GM19023 (cell line): ENCODE data around the gene ELF2.
"Not testable (repeated sequence)": the region's sequence is repeated elsewhere in the genome, so short reads cannot be mapped to it uniquely, and the experiment has no call there.

Experiments used
- ATAC-seq: cut with Tn5 transposase; IDR thresholded peaks from one replicate; pipeline ENCODE4 v1.9.1; 2021; ENCODE audit warnings: mild to moderate bottlenecking, moderate library complexity; ENCODE audit not compliant: unreplicated experiment

Gene ELF2

GRCh38 chr4:139188648-139189416 is 11.8 kb upstream of the ELF2 start:
- no peak for ATAC-seq

GRCh38 chr4:139184129-139184528 is 7.1 kb upstream of the ELF2 start:
- no peak for ATAC-seq

- ATAC-seq, result peak; percentile 69
These were observed 1.0 kb upstream of the ELF2 start for GRCh38 chr4:139177869-139178619.

GRCh38 chr4:139176302-139177048 is 543 bp downstream of the ELF2 start:
- peak; percentile 18 for ATAC-seq

GRCh38 chr4:139175646-139176301 is 1.2 kb downstream of the ELF2 start:
- ATAC-seq, result no peak

DNA sequence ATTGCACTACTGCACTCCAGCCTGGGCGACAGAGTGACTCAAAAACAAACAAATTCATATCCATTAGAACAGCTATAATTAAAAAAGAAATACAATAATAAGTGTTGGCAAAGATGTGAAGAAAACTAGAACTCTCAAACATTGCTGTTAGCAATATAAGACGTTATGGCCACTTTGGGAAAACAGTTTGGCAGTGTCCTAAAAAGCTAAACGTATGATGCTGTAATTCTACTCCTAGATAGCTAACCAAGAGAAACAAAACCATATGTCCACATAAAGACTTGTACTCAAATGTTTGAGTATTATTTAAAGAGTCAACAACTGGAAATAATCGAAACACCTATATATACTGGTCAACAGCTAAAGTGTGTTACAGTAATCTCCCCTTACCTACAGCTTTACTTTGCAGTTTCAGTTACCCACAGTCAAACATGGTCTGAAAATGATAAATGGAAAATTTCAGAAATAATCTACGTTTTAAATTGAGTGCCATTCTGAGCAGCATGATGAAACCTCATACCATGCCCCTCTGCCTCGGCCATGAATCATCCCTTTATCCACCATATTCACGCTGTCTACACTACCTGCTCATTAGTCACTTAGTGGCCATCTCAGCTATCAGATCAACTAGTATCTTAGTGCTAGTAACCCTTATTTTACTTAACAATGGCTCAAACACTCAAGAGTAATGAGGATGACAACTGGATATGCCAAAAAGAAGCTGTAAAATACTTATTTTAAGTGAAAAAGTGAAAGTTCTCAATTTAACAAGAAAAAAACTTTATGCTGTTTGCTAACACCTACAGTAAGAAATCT is 4.9 kb downstream of the ELF2 start:
- ATAC-seq, result no peak

GRCh38 chr4:139170932-139171331 is 6.1 kb downstream of the ELF2 start:
- no peak for ATAC-seq

DNA sequence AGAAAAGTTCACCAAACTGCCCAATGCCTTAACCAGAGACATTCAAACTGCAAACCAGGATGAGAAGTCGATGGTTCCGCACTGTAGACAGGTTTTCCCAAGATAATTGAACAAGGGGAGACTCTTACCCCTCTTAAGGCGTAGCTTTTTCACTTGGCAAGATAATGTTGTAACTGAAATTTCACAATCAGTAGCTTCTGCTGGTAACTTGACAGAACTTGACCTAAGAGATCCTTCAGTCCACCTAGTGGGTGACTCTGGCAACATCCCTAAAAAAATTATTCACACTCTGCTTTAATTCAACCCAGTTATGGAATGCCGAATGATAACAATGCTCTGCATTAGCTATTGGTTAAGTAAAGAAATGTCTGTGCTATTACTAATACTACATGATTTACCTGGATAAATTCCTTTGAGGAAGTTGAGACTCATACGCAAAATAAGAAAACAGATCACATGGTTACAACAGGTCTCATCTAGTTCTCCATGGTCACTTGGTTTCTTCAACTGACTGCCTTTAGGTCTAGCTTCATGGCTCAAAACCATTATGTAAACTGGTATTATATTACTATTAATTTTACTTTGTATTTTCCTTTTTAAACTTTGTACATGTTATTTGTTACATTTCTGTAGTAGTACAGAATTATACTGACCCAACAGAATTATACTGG is 9.1 kb downstream of the ELF2 start:
- ATAC-seq, result no peak

GRCh38 chr4:139164731-139165130 is 12.3 kb downstream of the ELF2 start:
- no peak for ATAC-seq

GRCh38 chr4:139163806-139164206 is 13.2 kb downstream of the ELF2 start:
- no peak for ATAC-seq

GRCh38 chr4:139157977-139158376 is 19.0 kb downstream of the ELF2 start:
- not testable (repeated sequence) for ATAC-seq

GRCh38 chr4:139154952-139155557 is 22.0 kb downstream of the ELF2 start:
- ATAC-seq, result no peak

DNA sequence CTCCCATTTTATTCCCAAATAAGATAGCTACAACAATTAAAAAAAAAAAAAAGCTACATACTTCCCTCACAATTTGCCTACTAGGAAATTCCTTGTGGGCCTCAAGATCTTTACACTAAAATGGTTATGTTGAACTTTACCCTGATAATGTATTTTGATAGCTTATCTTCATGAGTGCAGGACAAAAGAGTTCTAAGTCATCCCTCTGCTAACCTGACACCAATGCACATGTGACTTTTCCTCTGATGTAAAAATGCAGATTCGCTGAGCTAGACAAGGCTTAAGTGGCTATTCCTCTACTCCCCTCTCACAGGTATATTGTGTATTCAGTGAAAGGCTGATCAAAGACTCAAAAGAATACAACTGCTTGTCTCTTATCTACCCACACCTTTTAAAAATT is 22.5 kb downstream of the ELF2 start:
- no peak for ATAC-seq

- ATAC-seq, result no peak
These were observed 22.9 kb downstream of the ELF2 start for GRCh38 chr4:139154134-139154421.

- no peak for ATAC-seq
These were observed 23.4 kb downstream of the ELF2 start for GRCh38 chr4:139153411-139154133.

DNA sequence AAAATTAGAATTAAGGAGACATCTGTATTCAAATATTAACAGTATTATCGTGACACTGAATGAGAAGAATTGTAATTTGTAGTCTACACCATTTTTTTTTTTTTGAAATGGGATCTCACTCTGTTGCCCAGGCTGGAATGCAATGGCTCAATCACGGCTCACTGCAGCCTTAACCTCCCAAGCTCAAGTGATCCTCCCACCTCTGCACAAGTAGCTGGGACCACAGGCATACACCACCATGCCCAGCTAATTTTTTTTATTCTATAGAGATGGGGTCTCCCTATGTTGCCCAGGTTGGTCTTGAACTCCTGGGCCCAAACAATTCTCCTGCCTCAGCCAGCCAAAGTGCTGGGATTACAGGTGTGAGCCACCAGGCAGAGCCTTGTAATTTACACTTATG is 24.8 kb downstream of the ELF2 start:
- ATAC-seq, result no peak

GRCh38 chr4:139146926-139147629 is 29.9 kb downstream of the ELF2 start:
- ATAC-seq, result no peak

- ATAC-seq, result no peak
These were observed 31.5 kb downstream of the ELF2 start for GRCh38 chr4:139145552-139145932.
